ENCODE results near the gene MMP17. TPM values are rescaled to one million over a fixed set of nuclear protein-coding genes. Genes with fewer than 3 reads are reported as not detected.

MMP17 gene
- total RNA-seq, 1 experiment from 2014 or later, result 30.2 TPM

GRCh38 chr12:131796411-131796736, 31.8 kb upstream of the MMP17 start:
- BruUV-seq (replicated peaks), result no TSS peak
- ChIA-PET CTCF (no interaction called here), POLR2A (ENCODE audit: unreplicated experiment) (no interaction called here)
- no peak overlapping the region for H3K9ac ChIP-seq (ENCODE audit: low read length)
- no peak overlapping the region for H3K27ac ChIP-seq (ENCODE audit: low read length)
- no peak overlapping the region for H3K4me2 ChIP-seq (ENCODE audit: low read length)
- no peaks in the 10 kb centered on the region for H3K79me2 ChIP-seq (ENCODE audit: low read length)
- no peak for ATAC-seq
- H3K9me3 ChIP-seq (ENCODE audit: low read length), result no peaks in the 10 kb centered on the region
- no peaks in the 10 kb centered on the region for H3F3A ChIP-seq (ENCODE audit: low read length, unreplicated experiment)
- TF ChIP-seq EZH2phosphoT487 (IDR thresholded peaks at IDR 0.05; ENCODE audit: borderline replicate concordance, low read length), result no peak
- no peak for TF ChIP-seq CTCF (conservative IDR thresholded peaks at IDR 0.05; ENCODE audit: low read depth, low read length)
- TF ChIP-seq EZH2 (IDR thresholded peaks at IDR 0.05; ENCODE audit: low read length, unreplicated experiment), result no peak
- no peak overlapping the region for H3K4me3 ChIP-seq (ENCODE audit: low read length)
- no peaks in the 10 kb centered on the region for H3K27me3 ChIP-seq (ENCODE audit: low read length)
- intact Hi-C loops (cut with micrococcal nuclease), result no loop called here
- no peak for DNase-seq
- no peak overlapping the region for H2AFZ ChIP-seq (ENCODE audit: low read length)
- H3K36me3 ChIP-seq (ENCODE audit: low read depth, low read length), result peaks cover 16% of the 10 kb centered on the region
- no peaks in the 10 kb centered on the region for H4K20me1 ChIP-seq (ENCODE audit: low read length)
- H3K4me1 ChIP-seq (ENCODE audit: insufficient read depth, low read length), result peaks cover 5% of the 10 kb centered on the region; the same call in 1 of the 2 replicates
- no peaks in the 10 kb centered on the region for H3K9me2 ChIP-seq (replicated peaks; ENCODE audit: low read length)

- CTCF ChIA-PET, result no interaction called here
- H3K27ac ChIP-seq (ENCODE audit: low read length), result no peak overlapping the region
- intact Hi-C loops (cut with micrococcal nuclease), result no loop called here
- no peaks in the 10 kb centered on the region for H3K27me3 ChIP-seq (ENCODE audit: low read length)
- peaks cover 5% of the 10 kb centered on the region; the same call in 1 of the 2 replicates for H3K4me1 ChIP-seq (ENCODE audit: insufficient read depth, low read length)
- H3K9ac ChIP-seq (ENCODE audit: low read length), result no peak overlapping the region
- ATAC-seq (no peak), DNase-seq (no peak)
- no TSS peak for BruUV-seq (replicated peaks)
- H3K4me2 ChIP-seq (ENCODE audit: low read length), result no peak overlapping the region
- no peaks in the 10 kb centered on the region for H3K9me3 ChIP-seq (ENCODE audit: low read length)
- H3K79me2 ChIP-seq (ENCODE audit: low read length), result no peaks in the 10 kb centered on the region
- H3K4me3 ChIP-seq (ENCODE audit: low read length), result no peak overlapping the region
- no peak for TF ChIP-seq EZH2phosphoT487 (IDR thresholded peaks at IDR 0.05; ENCODE audit: borderline replicate concordance, low read length)
- TF ChIP-seq CTCF (conservative IDR thresholded peaks at IDR 0.05; ENCODE audit: low read depth, low read length), result 0 out of 2 replicates have a peak, but pooled peaks have one; percentile 26
- no peaks in the 10 kb centered on the region for H3K9me2 ChIP-seq (replicated peaks; ENCODE audit: low read length)
- peaks cover 14% of the 10 kb centered on the region for H3K36me3 ChIP-seq (ENCODE audit: low read depth, low read length)
- no peaks in the 10 kb centered on the region for H3F3A ChIP-seq (ENCODE audit: low read length, unreplicated experiment)
- POLR2A ChIA-PET (ENCODE audit: unreplicated experiment), result no interaction called here
- no peaks in the 10 kb centered on the region for H4K20me1 ChIP-seq (ENCODE audit: low read length)
- H2AFZ ChIP-seq (ENCODE audit: low read length), result no peak overlapping the region
Measured at GRCh38 chr12:131796754-131797587, 31.2 kb upstream of the MMP17 start.

- H3K9ac ChIP-seq (ENCODE audit: low read length), result no peak overlapping the region
- no peak overlapping the region for H3K4me3 ChIP-seq (ENCODE audit: low read length)
- ChIA-PET CTCF (no interaction called here), POLR2A (ENCODE audit: unreplicated experiment) (no interaction called here)
- no peak overlapping the region for H3K4me2 ChIP-seq (ENCODE audit: low read length)
- H2AFZ ChIP-seq (ENCODE audit: low read length), result no peak overlapping the region
- no peaks in the 10 kb centered on the region for H4K20me1 ChIP-seq (ENCODE audit: low read length)
- no peaks in the 10 kb centered on the region for H3K27me3 ChIP-seq (ENCODE audit: low read length)
- no peaks in the 10 kb centered on the region for H3F3A ChIP-seq (ENCODE audit: low read length, unreplicated experiment)
- peaks cover 5% of the 10 kb centered on the region; the same call in 1 of the 2 replicates for H3K4me1 ChIP-seq (ENCODE audit: insufficient read depth, low read length)
- no peaks in the 10 kb centered on the region for H3K9me2 ChIP-seq (replicated peaks; ENCODE audit: low read length)
- H3K27ac ChIP-seq (ENCODE audit: low read length), result no peak overlapping the region
- intact Hi-C loops (cut with micrococcal nuclease), result no loop called here
- no peaks in the 10 kb centered on the region for H3K79me2 ChIP-seq (ENCODE audit: low read length)
- DNase-seq (no peak), ATAC-seq (no peak)
- TF ChIP-seq EZH2phosphoT487 (IDR thresholded peaks at IDR 0.05; ENCODE audit: borderline replicate concordance, low read length) (no peak), EZH2 (IDR thresholded peaks at IDR 0.05; ENCODE audit: low read length, unreplicated experiment) (no peak)
- H3K36me3 ChIP-seq (ENCODE audit: low read depth, low read length), result peaks cover 13% of the 10 kb centered on the region; the same call in 1 of the 2 replicates
- BruUV-seq (replicated peaks), result no TSS peak
- H3K9me3 ChIP-seq (ENCODE audit: low read length), result no peaks in the 10 kb centered on the region
Measured at GRCh38 chr12:131797588-131797934, 30.6 kb upstream of the MMP17 start.
